Mammary epithelial cell (primary cell): ENCODE measurements around the gene CRYGD.

ENCODE experiments used
- EZH2 ChIP-seq: IDR thresholded peaks from 2 replicates; pipeline ENCODE4 v1.6.1; 2012; ENCODE audit warnings: low read length, inconsistent platforms, borderline replicate concordance
- TF ChIP-seq, protein P1 (sequence below), 2 donors: IDR thresholded peaks in 1 of 2; conservative IDR thresholded peaks in 1 of 2; 2 replicates each; pipeline ENCODE4 v1.5.1; 2011 to 2012; ENCODE audit warnings: inconsistent platforms in 2 of 2, low read length in 2 of 2, mild to moderate bottlenecking in 2 of 2, control low read depth in 1 of 2, low read depth in 1 of 2; ENCODE audit not compliant: insufficient read depth in 1 of 2; ENCODE audit errors: extremely low read depth in 1 of 2

DNA sequence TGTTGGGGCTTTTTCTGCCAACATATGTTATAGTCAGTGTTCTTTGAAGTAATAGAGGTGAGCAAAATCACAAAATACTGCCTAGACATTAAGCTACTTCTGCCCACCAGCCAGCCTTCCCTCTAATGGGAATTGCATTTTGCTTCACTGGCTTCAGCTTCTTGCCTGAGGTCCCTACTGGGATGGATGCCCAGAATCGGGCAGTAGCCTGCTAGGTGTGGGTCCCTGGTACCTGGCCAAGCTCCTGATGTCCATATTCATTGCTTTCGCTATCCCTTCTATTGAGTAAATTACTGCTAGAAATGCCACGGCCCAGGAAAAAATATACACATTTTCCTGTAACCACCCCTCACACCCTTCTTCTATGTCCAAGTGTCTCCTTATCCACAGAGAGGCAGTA is 27.0 kb downstream of the CRYGD start:
- TF ChIP-seq, protein P1, sequence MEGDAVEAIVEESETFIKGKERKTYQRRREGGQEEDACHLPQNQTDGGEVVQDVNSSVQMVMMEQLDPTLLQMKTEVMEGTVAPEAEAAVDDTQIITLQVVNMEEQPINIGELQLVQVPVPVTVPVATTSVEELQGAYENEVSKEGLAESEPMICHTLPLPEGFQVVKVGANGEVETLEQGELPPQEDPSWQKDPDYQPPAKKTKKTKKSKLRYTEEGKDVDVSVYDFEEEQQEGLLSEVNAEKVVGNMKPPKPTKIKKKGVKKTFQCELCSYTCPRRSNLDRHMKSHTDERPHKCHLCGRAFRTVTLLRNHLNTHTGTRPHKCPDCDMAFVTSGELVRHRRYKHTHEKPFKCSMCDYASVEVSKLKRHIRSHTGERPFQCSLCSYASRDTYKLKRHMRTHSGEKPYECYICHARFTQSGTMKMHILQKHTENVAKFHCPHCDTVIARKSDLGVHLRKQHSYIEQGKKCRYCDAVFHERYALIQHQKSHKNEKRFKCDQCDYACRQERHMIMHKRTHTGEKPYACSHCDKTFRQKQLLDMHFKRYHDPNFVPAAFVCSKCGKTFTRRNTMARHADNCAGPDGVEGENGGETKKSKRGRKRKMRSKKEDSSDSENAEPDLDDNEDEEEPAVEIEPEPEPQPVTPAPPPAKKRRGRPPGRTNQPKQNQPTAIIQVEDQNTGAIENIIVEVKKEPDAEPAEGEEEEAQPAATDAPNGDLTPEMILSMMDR (conservative IDR thresholded peaks at IDR 0.05 in 1 of 2, IDR thresholded peaks at IDR 0.05 in 1 of 2; ENCODE audit: extremely low read depth in 1 of 2, insufficient read depth in 1 of 2, low read depth in 1 of 2, low read length in 2 of 2): no peak
- no peak for TF ChIP-seq EZH2
